Stimulated activated CD8-positive, alpha-beta memory T cell treated with anti-CD3 and anti-CD28 coated beads, Interleukin-15, amount 100 ng/mL, for 24 hours (primary cell): ENCODE results near the gene IGFBP5.

Source experiments
- DNase-seq: peaks from one replicate; pipeline ENCODE4 v3.0.0-alpha.2; 2020; ENCODE audit warnings: low read depth

IGFBP5 gene

GRCh38 chr2:216643986-216644659, 51.2 kb downstream of the IGFBP5 start:
- no peak for DNase-seq

GRCh38 chr2:216637472-216637871, 57.9 kb downstream of the IGFBP5 start:
- no peak for DNase-seq

GRCh38 chr2:216636551-216637450, 58.5 kb downstream of the IGFBP5 start:
- no peak for DNase-seq

GRCh38 chr2:216635701-216636550, 59.4 kb downstream of the IGFBP5 start:
- no peak for DNase-seq

GRCh38 chr2:216635171-216635570, 60.2 kb downstream of the IGFBP5 start:
- DNase-seq = no peak

- no peak for DNase-seq
These were observed 60.8 kb downstream of the IGFBP5 start for GRCh38 chr2:216634370-216635148.

GRCh38 chr2:216633616-216634369, 61.6 kb downstream of the IGFBP5 start:
- no peak for DNase-seq

- no peak for DNase-seq
These were observed 62.3 kb downstream of the IGFBP5 start, which contains the start of gene IGFBP2 for GRCh38 chr2:216632952-216633615. Gene IGFBP2 (plus strand): TSS chr2:216633420. CDS start chr2:216633524, 104 bp downstream.

GRCh38 chr2:216632346-216632951, 62.9 kb downstream of the IGFBP5 start:
- DNase-seq = no peak

- DNase-seq = no peak
These were observed 65.6 kb downstream of the IGFBP5 start for GRCh38 chr2:216629784-216630183.

GRCh38 chr2:216626875-216627245, 68.5 kb downstream of the IGFBP5 start:
- DNase-seq = no peak

GRCh38 chr2:216626168-216626874, 69.0 kb downstream of the IGFBP5 start:
- DNase-seq = no peak

GRCh38 chr2:216624251-216624650, 71.1 kb downstream of the IGFBP5 start:
- no peak for DNase-seq

- DNase-seq = no peak
These were observed 72.8 kb downstream of the IGFBP5 start for GRCh38 chr2:216622526-216622925.
